Measurements from ENCODE around the gene FGFR2.

FGFR2 gene

DNA sequence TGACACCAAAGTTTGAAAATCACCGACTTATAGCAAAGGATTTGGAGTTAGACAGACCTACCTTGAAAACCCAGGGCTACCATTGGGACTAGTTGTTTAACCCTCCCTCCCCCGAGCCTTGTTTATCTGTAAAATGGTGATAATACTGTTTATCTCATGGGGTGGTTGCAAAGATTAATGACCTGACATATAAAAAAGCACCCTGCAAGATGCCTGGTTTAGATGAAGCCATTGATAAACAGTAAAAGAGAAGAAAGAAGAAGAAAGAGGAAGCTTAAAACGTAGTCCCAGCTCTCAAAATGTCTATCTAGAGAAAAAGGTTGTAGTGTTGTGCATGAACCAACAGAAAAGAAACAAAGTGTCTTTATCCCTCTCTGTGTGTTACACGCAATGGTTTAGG is 145.7 kb downstream of the FGFR2 start:
- no peak for DNase-seq (ENCODE audit: low spot score)

DNA sequence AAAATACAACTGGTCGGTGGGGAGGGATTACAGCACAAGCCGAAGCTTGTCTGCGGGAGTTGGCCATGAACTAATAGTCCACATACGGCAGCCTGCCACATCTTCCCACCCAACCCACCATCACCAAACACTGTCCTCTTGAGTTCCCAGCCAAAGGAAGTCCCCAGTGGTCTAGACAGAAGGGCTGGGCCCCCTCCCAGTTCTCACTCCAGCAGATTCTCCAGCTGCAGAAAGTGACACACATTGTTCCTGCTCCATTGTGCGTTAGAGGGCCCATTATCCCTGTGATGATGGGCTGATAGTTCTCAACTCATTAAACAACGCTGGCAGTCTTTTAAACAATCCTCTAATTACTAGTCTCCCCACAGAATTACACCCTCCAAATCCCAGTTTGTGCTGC is 148.0 kb downstream of the FGFR2 start:
- no peak for DNase-seq (ENCODE audit: low spot score)

DNA sequence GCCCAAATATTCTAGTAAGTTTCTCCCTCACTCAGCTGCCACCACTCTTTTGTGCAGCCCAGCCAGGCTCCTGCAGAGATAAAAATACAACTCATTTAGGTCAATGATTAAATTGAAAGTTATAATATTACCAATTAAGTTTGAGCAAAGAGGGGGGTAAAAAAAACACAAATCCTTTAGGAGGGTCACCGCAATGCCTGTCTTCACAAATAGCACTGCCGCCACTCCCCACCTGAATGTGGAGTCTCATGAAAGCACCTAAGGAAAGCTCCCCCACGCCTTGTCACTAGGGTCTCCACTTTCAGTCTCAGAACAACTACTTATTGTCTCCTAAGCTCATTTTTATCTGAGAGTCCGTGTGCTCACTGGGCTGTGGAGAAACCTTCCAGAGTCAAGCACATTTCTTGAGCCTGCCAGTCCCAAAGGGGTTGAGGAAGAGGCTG is 148.7 kb downstream of the FGFR2 start:
- no peak for DNase-seq (ENCODE audit: low spot score)

DNA sequence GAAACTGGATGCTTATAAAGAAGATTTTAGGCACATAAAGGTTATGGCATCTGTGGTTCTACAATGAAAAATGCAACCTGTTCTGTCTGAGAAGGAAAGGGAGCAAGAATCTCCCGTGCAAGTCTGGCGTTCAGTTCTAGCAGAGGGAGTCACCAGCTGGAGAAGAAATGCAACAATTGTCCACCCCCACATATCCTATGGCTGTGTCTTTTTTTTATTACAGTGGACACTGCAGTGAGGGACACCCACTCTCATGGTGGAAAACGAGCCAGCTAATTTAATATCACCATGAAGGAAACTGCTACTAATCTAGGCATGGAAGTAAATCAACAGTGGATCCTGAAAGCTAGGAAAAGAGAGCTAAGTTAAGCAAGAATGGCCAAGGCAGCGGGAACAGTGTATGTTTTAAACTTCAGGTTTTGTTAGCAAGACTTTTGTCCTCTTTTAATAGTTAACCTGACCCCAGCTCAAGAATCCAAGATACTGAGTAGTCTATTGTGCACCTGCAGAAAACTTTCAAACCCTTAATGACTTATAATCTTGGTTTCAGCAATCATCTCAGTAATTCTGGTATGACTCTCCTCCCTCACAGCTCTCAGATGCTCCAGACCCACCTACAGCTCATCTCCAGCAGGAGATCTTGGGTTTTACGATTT is 149.3 kb downstream of the FGFR2 start:
- no peak for DNase-seq (ENCODE audit: low spot score)

DNA sequence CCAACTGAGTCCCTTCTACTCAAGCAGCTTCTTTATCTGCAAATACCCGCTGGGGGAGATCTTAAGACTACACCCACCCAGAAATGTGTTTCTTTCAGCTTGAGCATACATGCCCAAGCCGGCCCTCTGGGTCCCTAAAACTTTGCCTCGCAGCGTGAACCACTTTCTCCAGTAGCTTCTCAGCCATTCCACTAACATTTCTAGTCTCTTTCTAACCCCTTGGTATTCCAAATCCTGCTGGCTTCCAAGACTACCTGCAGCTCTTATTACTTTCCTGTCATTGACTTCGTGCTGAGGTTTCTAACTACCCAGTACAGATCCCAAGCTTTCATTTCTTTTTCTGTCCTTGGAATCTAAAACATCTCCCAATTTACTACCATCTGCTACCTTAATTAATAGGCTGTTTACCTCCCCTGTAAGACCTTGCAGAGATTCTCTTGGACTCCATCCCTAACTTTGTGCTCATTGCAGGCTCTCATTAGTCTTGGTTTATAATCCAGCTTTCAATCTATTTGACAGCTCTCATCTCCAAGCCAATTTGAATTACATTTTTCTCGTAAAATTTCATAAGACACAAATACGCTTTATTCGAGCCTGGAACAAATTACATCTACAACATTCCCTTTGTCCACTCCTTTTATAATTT is 153.6 kb downstream of the FGFR2 start:
- DNase-seq (ENCODE audit: low spot score), result no peak

DNA sequence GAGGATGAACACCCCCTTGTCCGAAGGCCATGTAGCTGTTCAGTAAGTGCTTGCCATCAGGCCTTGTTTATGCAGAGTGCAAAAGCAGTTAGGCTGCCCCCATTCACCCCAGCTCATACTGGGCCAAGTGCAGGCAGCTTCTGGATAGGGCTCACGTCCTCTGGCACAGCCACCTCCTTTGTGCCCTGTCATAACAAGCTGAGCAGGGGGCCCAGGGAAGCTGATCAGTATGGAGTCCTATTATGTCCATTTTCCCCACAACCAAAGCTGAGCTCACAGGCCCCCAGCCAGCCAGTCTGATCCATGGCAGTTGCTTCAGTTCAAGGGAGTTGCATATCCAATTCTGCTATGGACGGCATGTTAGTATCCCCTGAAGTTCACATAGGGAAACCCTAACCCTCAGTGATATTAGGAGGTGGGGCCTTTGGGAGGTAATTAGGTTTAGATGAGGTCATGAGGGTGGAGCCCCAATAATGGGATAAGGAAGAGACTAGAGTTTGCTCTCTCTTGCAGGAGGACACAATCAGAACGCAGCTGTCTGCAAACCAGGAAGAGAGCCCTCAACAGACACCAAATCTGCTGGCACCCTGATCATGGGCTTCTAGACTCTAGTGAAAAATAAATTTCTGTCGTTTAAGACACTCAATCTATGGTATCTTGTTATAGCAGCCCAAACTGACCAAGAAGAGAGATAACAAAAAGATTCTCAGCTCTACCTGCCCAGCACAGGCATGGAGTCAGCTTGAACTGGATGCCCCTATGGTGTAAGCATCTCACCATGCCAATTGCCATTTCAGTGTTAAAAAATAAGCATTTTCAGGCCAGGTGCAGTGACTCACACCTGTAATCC is 155.9 kb downstream of the FGFR2 start:
- no peak for DNase-seq (ENCODE audit: low spot score)

DNA sequence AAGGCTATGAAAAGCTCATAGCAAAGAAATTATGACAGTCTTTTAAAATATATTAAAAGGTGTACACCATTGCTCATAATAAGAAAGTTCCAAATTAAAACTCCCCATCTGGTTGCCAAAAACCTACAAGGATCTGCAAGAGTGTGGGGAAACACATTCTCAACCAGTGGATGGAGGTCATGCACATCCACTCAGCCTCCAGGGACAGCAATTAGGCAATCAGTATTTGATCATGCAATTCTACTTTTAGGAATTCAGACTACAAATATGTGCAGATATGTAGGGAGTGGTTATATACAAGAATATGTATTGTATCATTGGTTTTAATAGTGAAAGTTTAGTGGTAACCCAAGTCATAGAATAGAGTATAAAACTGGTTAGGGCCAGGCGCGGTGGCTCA is 157.8 kb downstream of the FGFR2 start:
- DNase-seq (ENCODE audit: low spot score), result no peak

DNA sequence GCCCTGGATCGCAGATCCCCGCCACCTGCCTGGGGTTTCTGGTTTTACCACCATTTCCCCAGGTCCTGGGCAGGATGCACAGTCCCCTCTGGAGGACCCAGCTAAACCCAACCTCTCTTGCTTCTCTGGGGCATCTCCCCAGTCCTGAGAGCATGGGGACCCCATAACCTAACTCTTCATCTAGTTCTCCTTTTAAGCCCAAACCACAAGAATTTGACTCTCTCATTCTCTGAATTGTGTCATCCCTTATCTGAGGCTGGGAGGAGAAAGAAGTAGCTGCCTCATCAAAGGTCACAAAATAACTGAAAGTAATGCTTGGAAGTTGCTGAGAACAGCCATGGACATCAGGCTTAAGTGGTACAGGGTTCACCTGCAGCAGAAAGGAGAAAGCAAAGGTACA is 159.9 kb downstream of the FGFR2 start:
- no peak for DNase-seq (ENCODE audit: low spot score)

DNA sequence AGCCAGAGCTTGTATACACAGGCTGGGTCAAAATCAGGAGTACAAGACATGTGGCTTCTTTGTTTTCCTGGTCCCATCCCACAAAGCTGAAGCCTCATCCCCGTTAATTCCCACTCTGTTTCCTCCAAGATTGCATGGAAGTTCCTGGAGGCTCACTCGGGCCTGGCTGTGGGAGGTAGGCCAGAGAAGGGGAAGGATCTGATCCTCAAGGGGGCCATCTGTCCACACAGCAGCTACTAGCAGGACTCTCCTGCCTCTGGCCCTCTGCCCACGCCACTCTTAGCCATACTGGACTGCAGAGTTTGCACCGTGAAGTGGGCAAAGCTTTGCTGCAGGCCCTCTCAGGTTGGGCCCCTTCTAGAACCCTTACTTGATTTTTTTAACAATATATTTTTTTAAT is 160.6 kb downstream of the FGFR2 start:
- DNase-seq (ENCODE audit: low spot score), result no peak

DNA sequence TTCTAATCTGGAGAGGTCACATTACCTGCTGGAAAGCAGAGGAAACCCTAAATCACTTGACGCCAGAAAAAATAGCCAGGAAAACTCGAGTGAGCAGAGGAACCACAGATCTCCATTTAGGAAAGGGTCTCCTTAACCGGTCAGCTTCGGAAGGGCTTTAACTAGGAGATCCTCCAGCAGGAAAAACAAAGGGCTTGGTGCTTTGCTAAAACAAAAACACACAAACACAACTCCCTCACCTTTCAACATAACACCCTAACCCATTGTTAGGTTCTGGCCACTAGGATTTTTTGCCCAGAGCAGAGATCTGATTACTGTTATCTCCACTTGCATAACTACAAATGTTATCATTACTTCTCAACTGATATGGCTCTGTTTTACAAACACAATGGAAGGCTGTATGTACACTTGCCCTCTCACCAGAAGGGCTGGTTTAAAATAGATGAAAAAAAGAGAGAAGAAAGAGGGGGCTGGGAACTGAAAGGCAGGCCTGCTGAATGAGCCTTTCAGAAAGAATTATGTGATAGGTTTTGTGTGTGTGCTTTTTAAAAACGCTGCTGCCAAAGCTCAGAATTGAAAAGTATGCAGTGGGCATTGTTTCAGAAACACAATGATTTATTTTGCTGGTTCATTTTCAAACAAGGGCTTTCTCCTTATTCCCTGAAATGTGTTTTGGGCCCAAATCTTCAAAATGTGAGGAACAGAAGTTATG is 161.5 kb downstream of the FGFR2 start:
- DNase-seq (ENCODE audit: low spot score), result no peak

DNA sequence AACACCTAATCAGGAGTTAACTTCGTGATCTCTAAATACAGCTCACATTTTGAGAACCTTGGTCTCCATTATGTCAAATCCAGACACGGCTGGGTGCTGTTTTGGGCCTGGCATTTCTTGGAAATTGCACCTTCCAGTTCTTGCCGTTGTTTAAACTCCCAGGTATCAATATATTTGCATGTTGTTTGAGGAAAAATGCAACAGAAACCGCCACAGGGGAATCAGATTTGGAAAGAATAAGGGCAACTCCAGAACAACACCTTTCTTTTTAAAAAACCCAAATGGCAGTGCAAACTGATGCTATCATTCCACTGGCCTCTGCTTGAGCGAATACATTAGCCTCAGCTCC is 162.0 kb downstream of the FGFR2 start:
- DNase-seq (ENCODE audit: low spot score), result no peak

DNA sequence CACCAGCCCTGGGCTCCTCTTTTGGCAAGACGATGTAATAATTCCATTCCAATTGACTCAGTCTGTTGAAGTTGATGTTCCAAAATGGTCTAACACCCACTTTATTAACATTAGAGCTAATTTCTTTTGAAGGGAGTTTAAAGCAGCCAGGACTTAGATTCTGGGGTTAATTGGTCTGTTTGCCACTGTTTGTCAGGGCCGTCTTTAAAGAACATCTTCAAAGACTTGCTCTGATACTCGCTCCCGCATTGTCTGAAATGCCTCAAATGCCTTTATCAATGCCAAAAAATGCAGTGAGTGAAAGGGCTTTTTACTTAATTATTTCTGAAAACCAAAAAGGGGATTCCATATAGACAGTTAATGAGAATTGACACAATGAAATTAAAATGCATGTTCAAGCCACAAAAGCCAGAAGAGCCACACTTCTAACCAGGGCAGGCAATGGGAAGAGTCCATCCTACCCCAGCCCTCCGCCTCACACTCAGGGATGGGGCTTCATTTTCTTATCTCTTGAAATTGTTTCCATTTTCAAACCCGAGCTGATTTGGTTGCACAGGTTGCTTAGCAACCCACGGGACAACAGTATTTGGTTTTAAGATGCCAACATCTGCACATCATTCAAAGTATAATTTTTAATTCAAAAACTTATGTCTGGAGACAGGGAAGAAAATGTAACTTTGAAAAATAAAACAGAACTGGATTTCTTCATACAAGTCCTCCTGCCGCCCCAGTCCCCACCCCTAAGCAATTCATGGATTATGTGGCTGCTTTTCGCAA is 163.0 kb downstream of the FGFR2 start:
- no peak for DNase-seq (ENCODE audit: low spot score)

DNA sequence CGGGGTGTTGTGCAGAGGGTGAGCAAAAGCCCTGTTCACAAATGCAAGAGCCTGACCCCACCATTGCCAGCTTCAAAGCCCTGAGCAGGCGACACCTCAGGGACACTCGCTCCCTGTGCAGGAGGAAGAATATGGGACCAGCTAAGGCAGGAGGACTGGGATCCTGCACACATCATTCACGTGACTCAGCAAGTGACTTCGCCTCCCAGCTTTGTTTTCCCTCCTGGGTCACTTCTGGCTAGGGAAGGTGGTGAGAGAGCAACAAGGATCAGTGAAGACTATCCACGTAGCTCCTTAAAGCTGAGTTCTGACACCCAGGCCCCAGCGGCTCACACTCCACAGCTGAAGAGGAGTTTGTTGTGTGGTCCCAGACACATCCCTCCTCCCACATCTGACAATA is 164.3 kb downstream of the FGFR2 start:
- no peak for DNase-seq (ENCODE audit: low spot score)

DNA sequence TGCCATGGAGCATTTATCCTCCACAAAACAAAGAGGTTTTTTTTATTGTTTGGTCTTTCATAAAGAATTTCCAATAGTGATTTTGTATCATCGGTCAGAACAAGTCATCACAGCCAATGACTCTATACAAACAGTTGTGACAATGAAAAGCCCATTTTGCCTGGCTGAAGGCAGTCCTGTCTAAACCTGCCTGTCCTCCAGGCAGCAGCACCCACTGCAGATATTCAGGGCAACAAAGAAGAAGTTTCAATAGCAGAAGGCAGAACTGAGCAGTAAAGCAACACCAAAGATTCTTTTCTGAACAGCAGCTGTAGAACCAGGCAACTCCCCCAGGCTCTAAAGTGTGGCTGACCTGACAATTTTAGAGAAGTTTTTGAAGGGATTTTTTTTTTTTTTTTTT is 169.4 kb downstream of the FGFR2 start:
- DNase-seq (ENCODE audit: low spot score), result no peak
